GM19240 (cell line): ENCODE measurements around the gene ENDOG.
A peak's percentile ranks its signal among the peaks of the same experiment; 100 is the strongest.
"Not testable (repeated sequence)": the region's sequence is repeated elsewhere in the genome, so short reads cannot be mapped to it uniquely, and the experiment has no call there.

Experiments
- DNase-seq: peaks from one replicate; pipeline ENCODE4 v3.0.0; 2011; ENCODE audit warnings: low spot score; ENCODE audit not compliant: insufficient read length

ENDOG gene

DNA sequence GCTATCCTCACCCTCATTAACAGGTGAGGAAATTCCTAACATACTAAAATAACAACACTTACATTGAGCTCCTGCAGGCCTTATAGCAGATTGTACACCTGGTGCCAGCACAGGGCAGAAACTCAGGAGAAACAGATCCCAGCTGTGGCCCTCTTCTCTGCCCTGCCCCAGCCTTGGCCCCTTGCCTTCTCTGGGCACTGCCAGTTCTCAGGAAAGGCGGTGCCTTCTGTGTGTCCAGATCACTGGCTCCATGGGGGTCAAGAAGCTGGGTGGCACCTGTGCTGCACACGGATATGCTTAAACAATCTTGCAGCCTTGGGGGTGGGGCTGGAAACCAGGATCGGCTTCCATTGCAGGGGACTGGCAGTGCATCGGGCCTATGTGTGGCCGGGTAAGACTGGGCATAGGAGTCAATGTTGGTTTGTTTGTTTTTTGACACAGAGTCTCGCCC lies 44.1 kb downstream of the ENDOG start:
- no peak for DNase-seq

DNA sequence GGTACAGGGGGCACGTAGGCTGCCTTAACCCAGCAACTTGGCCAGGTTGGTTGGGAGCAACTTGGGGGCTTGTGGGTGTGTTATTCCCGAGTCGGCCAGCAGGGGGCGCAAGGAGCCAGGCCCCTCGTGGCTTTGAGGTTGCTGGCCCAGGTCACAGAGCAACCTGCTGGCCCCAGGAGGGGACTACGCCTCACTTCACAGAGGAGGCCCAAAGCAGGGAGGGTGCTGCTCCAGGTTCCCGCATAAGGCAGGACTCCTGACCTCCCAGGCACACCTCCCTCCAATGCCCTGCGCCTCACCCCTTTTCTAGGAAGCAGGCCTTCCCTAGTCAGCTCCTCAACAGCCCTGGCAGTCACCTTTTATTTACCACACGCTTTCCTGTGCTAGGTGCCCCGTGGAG lies 45.3 kb downstream of the ENDOG start:
- DNase-seq = peak; percentile 70

DNA sequence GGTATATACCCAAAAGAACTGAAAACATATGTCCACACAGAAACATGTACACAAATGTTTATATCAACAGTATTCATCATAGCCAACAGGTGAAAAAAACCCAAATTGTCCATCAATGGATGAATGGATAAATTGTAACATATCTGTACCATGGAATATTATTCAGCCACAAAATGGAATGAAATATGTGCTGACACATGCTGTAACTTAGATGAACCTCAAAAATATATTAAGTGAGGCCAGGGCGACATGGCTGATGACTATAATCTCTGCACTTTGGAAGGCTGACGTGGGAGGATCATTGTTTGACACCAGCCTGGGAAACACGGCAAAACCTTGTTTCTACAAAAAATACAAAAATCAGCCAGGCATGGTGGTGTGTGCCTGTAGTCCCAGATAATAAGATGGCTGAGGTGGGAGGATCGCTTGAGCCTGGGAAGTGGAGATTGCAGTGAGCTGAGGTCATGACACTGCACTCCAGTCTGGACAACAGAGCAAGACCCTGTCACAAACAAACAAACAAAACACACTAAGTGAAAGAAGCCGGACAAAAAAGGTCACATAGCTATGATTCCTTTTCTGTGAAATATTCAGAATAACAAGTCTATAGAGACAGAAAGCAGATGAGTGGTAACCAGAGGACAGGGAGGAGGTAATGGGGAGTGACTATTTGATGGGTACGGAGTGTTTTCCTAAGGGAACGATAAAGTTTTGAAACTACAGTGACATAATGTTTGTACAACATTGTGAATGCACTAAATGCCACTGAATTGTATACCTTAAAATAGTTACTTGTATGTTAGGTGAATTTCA lies 52.0 kb downstream of the ENDOG start:
- DNase-seq = no peak

GRCh38 chr9:128870941-128871265 lies 52.6 kb downstream of the ENDOG start:
- not testable (repeated sequence) for DNase-seq
